NCI-H128 (cell line): ENCODE data around the gene NCKAP5L.
"Not testable (repeated sequence)": the region's sequence is repeated elsewhere in the genome, so short reads cannot be mapped to it uniquely, and the experiment has no call there.

ENCODE experiments used
- DNase-seq: peaks from one replicate; lab custom pipeline; 2025; ENCODE audit not compliant: unreplicated experiment; lab: John Stamatoyannopoulos, UW

Gene NCKAP5L

DNA sequence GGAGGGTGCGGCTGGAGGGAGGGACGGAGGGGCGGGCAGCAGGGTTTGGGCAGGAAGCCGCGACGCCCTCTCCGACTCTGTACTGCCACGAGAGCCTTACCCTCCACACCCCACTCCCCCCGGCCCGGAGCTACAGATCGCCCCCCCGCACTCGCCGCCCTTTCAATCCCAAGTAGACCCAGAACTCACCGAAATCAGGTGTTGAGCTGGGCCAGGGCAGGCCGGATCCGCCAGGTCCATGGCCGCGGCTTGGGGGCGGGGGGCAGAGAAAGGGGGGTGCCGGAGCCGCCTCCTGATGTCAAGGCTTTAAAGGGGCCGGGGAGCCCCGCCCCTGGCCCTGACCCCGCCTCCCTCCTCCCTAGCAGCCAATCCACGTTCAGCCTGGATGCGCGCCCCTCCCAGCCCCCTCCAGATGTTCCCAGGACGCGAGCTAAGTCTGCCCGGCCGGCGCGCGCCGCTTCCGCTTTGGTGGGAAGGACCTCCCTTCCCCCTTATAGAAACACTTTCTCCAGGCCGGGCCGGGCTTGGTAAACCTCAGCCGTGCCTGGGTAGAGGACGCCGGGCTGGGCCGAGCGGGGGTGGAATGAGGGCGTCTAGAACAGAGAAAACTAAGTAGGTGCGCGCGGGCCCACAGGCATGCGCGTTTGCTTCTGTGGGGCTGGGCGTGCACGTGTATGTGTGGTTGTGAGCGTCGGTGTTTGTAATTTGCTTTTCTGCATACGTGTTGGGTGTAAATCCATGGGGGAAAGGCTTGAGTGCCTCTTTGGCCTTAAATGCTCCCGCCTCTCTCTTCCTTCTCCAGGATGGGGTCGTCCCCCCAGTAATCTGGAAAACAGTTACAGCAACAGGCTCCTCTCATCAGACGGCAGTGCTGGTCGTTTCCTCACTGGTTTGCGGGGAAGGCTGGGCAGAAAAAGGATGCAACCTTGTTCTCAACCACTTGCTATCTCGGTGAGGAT lies at the start of gene NCKAP5L:
NCKAP5L (minus strand) TSS at position 281 of the 959 bp plus-strand sequence. CDS start 24,369 bp downstream, outside the sequence.
- DNase-seq: peak; percentile 75

DNA sequence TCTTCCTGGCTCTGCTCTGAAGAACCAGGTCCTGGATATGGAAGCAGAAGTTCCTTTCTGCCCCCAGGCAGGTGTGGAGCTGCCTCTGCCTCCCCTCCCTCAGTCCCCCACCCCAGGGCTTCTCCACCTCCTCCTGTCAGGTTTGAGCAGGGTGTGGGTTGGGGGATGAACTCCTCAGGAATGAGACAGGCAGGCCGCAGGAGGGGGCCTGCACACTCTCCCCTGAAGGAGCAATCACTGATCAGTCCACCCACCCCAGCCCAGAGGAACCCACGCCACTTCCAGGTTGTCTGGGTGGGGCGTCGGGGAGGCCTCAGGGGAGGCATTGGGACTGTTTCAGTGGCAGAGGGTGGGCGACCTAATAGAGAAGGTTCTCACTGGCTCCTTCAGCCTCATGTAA lies 48.9 kb upstream of the NCKAP5L start:
- DNase-seq: no peak

DNA sequence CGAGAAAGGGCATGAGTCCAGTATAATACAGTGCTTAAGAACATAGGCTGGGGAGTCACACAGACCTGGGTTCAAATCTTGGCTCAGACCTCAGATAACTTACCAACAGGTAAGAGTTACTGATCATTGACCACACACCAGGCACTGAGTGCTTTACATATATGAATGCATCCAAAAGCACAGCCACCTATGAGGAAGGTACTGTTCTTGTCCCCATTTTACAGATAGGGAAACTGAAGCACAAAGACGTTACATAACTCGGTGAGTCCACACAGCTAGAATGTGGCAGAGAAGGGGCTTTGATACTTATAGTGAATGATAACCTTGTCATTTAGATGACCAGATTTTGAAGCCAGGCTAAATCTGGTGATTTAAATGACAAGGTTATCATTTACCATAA lies 47.9 kb upstream of the NCKAP5L start:
- DNase-seq: no peak

DNA sequence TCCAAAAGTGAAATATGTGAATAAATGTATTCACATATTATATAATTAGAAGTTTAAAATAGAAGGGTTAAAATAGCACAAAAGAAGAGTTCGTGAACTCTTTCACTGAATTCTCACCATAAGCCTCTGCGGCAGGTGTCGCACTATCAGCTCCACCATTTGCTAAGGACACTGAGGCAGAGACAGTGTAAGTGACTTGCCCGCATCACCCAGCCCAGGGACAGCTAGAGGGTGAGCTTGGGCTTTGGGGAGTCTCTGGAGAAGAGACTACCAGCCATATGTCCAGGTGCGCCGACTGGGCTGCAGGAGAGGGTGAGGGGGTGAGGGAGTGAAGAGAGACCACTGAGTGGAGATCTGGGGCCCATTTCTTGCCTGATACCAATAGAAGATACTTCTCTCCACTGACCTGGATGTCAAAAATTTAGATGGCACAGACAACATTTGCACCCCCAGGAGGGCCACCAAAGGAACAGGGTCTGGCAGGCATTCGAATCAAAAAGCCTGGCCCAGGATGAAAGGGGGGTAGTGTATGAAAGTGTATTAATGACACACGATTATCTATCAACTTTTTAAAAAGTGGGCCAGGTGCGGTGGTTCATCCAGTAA lies 47.0 kb upstream of the NCKAP5L start:
- no peak for DNase-seq

GRCh38 chr12:49874142-49874897 lies 46.1 kb upstream of the NCKAP5L start:
- no peak for DNase-seq

- no peak for DNase-seq
These were observed 45.2 kb upstream of the NCKAP5L start for GRCh38 chr12:49873361-49873934.

GRCh38 chr12:49872781-49873181 lies 44.6 kb upstream of the NCKAP5L start:
- DNase-seq: no peak

- no peak for DNase-seq
These were observed 44.2 kb upstream of the NCKAP5L start for GRCh38 chr12:49872381-49872780.

GRCh38 chr12:49871811-49872251 lies 43.6 kb upstream of the NCKAP5L start:
- DNase-seq: not testable (repeated sequence)

GRCh38 chr12:49871263-49871561 lies 43.0 kb upstream of the NCKAP5L start:
- no peak for DNase-seq

DNA sequence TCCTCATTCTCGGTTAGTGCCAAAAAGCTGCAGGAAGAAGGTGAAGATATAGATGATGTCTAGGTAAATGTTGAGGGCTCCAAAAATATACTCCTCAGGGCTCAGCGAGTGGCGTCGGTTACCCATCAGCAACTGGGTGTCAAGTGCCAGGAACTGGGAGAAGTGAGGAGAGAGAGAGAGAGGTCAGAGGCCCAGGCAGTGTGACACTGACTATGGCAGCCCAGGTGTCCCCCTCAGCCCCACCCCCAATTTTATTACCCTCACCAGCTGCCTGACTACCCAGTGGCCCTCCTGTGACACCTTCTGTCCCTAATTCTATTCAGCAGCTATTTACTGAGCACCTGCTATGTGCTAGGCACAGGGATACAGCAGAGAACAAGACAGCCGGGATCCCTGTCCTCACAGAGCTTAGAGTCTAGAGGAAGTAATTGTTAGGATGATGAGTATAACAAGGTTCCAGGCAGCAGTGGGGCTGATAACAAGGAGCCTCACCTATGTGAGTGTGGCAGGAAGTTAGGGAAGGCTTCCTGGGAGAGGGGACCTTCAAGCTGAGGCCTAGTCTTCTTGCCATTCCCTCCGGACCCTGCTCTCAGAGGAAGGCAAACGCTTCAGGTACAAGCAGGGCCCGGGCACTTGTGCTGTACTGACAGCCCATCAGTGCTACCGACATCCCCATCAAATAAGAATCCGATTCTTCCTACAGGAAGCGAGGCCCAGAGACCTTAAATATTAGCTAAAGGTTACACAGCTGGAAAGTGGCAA lies 42.5 kb upstream of the NCKAP5L start:
- DNase-seq: no peak

DNA sequence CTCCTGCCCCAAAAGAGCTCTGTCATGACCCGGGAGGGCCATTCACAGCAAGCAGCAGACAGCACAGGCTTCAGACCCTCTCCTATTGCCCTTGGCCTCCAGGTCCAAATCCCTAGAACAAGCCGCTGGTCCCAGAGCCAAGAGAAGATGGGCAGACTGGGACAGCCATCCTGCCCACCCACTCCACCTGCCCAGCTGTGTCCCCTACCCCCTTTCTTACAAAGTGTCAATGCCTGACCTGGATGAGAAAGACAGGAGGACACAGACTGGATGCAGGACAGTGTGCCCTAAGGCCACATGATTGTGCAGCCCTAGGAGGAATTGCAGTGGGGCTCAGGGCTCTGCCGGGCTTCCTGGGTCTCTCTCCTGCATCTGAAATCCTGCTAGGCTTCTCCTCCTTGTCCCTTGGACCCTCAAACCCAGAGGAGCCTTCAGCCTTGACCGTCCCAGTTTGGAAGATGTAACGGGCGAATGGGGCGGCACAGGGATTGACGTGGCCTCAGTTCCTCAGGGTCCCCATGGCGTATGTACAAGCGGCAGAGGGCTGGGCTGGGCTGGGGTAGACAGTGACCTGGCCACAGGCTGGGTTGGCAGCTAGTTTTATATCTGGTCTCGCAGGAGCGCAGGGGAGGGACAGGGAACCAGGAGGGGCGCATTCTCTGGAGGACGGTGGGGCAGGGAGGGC lies 41.7 kb upstream of the NCKAP5L start:
- DNase-seq: no peak

DNA sequence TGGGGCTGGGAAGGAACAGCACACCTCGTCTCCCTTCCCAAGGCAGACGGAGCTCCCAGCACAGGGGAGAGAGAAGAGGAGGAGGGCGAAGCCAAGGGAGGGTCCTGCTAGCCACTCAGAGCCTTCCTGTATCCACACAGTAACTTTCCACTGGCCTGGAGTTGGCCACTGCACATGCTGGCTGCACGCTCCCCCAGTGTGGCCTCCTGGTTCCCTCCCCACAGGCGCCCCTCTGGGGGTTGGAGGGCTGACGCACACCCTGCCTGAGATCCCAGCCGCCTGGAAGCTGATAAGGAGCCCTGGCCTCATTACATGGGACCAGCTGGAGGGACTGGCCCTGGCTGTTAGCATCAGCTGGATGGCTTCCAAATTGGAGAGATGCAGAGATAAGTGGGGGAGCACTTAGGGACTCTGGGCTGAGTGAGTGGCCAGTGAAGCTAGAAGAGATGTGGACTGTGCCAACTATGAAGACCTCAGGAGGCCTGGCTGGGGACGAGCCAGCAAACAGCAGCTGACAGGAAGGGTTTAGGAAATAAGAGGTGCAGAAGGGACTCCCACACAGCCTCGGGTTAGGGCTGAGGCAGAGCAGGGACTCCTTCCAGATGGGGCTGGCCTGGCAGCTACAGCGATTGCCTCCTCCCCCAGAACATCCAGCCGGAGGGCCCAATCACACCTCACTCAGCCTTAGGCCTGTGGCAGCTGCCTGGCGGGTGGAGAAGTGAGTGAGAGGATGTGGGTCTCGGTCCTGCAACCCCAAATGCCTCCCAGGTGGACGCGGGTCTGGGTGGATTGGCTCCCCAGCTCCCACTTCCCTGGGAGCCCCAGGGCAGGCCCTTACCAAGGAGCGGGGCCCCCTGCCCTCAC lies 41.0 kb upstream of the NCKAP5L start:
- DNase-seq: peak; percentile 82

DNA sequence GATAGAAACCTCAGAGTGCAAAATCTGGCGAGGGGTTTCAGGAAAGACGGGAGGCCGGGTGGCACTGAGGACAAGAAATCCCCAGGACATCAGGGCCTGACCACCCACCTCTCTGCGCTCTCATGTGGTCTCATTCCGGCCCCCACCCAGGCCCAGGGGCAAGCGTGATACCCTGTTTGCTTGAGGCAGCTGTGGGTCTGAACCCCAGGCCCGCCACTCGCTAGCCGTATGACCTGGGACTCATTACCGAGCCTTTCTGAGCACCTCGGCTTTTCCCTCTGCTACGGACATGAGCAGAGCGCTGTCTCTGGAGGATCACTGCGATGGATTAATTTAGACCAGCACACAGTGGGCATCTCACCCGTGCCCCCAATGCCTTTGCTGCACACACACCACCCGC lies 40.2 kb upstream of the NCKAP5L start:
- DNase-seq: no peak

- no peak for DNase-seq
These were observed 39.5 kb upstream of the NCKAP5L start for GRCh38 chr12:49867570-49868341.

DNA sequence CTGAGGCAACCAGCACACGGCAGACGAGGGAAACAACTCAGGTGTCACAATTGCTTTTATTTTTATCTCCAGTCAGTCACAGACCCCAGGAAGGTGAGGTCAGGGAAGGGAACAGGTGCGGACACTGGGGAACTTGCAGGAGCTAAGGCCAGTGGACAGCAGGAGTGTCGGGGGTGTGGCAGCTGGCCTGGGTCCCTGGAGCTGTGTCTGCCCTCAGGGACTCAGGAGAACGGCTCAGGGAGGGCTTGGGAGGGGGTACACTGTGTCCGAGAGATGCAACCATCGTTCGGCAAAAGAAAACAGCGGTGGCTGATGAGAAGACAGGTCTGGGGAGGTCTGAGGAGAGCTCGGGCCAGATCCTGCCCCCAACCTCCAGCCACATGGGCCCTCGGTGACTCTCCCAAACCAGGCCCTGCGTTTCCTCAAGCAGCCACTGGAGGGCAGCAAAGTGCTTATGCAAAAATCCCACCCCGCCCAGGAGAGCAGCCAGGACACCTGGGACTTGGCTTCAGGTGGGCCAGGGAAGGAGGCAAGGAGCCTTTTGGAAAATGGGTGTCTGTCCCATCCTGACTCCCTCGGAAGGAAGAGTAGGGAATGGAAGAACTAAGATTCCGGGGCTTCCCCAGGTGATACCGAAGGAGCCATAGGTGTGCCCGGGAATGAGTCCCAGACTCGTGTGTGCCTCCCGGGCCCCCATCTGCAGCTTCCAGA lies 38.8 kb upstream of the NCKAP5L start:
- peak; percentile 45 for DNase-seq

DNA sequence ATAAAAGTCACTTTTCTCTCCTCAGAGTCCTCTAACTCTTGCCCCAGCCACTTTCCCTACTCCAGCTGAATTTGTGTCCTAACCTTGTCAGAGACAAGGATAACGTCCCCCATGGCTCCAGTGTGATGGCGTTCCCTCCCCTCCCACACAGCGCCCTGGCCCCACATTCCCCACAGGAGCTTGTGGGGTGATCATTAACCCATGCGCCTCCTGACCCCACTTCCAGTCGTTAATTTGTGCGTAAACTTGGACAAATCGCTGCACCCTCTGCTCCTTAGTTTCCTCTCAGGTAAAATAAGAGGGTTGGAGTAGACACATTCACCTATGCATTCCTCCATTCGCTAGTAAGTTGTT lies 37.5 kb upstream of the NCKAP5L start:
- DNase-seq: no peak
